HPDE6-E6E7 (cell line): ENCODE measurements around the gene GFRA1.

Experiments used
- DNase-seq: peaks from one replicate; pipeline ENCODE4 v3.0.0; 2011; ENCODE audit warnings: missing footprints; ENCODE audit errors: extremely low spot score

GFRA1 gene

DNA sequence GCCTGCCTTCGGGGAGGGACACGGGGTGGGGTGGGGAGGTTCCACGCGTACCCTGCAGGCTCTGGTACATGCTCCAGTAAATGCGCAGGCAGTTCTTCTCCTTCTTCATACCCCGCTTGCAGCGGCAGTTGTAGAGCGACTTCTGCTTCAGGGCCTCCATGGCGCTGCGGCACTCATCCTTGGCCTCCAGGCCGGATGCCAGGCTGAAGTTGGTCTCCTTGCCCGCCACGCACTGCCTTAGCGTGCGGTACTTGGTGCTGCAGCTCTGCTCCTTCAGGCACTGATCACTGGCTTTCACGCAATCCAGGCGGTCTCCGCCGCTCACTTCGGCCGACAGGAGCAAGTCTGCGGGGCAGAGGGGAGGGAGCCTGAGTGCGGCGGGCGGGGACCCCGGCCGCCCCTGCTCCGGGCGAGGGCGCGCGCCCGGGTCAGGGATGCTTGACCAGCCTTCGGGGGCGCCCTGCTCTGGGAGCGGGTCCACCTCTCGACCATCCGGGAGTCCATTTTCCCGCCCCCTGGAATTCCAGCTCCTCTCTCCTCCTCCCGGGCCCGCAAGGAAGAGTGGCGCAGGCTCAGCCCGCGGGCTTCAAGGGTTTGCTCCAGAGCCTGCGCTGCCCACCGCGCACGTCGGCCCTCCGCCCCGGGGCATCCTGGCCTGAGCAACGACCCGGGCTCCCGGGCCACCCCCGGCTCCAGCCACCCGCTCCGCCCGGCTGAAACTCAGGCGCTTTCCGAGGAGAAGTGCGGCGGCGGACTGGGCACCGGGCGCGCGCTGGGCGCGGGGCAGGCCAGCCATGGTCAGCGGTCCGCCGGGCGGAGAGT, 2.0 kb downstream of the GFRA1 start:
- no peak for DNase-seq

DNA sequence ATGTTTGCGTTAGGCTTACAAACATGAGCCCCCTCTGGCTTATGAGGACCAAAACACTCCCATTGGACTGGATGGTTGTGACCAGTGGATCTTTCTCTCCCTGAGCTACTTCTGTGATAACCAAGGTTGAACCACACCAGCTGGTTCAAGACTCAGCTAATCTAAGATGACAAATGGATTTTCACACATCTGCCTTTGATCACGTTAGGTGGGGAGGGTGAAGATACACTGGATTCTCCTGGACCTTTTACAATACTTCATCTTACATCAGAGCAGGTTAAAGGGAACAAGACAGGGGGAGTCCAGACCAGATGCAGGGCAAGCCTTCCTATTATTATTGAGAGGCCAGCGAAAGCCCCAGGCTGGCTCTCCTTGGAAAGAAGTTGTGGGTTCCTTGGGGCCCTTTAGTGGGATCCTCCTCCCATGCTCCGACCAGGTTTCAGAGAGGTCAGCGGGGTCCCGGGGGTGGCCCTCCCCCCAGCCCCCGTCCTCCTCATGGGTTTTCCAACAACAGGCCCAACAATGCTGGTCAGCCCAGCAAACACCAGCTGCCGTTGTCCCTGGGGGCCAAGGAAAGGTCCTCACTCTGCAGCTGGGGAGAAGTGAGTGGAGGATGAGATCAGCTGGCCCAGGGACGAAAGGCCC, 2.8 kb downstream of the GFRA1 start:
- DNase-seq, result no peak

DNA sequence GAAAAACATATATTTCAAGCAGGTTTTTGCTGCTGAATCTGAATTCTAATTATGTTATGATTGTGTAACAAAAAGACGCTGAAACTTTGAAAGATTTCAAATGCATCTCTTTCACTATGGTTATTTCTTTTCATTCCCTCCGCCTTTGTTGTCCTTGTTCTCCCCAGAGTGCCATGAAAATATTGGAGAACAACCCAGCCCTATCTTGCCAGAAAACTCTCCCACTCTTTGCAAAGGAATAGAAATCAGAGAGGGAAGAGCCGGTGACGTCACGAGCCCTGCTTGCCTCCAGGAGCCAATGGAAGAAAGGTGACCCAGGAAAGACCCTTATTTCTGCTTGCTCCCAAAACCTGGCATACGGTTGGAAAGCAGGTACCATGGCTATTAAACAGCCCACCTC, 3.4 kb downstream of the GFRA1 start:
- no peak for DNase-seq

DNA sequence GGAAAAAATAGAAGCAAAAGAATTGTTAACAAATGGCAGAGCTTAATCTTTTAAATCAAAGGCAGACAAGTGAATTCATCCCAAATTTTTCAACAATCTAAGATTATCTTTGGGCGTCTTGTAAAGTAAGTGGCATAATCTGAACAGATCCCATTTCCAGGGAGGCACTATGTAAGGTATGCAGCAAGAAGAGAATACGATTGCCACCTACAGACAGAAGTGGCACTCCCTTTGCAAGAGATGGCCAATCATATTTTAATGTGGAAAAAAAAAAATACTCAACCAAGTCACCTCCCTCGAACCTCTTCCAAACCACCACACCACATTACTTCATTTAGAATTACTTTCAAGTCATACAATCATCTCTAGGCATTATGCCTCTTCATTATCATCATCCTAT, 4.0 kb downstream of the GFRA1 start:
- no peak for DNase-seq

DNA sequence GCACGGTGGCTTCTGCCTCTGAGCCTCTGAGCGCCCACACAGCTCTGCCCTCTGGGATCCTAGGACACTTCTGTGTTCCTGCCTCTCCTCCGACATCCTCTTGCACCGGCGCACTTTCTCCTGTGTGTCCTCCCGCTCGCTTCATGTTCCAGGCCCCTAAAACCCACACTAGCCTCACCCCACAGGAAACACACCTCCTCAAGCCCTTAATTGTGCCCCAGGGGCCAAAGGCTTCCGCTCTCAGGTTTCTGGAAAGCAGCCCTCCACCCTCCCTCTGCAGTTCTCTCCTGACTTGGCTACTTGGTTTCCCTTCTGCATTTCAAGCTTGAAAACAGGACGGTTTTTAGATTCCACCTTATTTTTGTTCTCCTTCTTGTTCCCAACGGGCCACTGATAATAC, 7.3 kb downstream of the GFRA1 start:
- DNase-seq, result no peak

DNA sequence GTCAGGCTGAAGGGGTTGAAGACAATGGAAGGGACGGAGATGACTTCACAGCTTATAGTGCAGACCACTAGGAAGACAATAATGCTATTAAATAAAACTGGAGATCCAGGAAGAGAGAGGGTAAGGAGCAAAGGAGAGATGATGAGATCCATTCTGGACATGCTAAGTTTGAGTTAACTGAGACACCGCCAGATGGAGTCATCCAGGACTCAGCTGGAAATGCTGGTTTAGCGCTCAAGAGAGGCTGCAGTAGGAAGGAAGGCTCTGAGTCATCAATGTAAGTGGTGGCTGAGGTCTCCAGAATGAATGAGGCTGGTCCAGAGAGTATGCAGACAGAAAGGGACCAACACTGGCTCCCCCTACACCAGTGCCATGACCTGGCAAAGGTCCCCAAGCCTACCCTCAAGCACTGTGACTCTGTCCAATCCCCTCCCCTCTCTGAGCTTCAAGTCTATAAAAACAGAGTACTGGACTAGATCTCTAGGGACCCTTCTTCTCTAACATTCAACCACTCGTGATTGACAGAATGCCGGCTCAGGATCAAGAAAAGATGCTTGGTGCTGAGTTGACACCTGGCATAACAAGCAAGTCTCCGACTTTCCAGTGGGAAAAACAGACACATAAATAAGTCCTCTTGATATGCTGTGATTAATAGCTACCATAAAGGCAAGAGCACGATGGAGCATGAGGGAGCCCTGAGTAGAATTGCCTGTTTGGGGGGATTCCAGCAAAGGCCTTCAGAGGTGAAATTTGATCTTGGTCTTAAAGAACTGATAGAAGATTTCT, 8.9 kb downstream of the GFRA1 start:
- no peak for DNase-seq

DNA sequence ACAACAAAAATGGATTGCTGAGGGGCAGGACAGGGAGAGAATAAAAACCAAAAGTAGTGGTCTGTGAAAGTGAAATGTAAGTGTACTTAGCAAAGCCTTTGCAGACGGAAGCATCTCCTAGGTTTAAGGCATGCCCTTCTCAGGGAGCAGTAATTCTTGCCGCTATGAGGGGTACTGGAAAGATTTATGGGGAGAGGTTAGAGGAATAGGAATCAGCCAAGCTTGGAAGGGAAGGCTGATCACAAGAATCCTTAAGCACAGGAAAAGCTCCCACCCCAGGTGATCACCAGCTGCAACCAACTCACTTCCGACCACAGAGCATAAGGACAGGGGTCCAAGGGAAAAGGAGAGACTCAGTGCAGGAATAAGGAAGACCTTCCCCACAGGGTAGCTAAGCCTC, 10.3 kb downstream of the GFRA1 start:
- no peak for DNase-seq

DNA sequence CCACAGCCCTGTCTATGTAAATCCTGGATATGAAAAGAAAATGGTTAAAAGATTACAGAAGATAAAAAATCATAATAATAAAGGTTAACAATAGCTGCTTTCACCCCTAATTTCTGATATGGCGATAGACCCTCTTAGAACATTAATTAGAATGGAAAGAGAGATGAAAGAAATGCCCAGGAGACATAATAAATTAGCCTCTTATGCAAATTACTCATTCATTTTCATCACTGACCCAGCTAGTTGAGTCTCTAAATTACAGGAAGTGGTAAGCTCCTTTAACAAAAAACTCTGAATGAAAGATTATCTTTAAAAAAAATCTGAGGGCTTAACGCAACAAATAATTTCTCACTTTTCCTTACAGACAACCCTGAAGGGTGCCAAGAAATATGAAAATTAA, 12.4 kb downstream of the GFRA1 start:
- no peak for DNase-seq

DNA sequence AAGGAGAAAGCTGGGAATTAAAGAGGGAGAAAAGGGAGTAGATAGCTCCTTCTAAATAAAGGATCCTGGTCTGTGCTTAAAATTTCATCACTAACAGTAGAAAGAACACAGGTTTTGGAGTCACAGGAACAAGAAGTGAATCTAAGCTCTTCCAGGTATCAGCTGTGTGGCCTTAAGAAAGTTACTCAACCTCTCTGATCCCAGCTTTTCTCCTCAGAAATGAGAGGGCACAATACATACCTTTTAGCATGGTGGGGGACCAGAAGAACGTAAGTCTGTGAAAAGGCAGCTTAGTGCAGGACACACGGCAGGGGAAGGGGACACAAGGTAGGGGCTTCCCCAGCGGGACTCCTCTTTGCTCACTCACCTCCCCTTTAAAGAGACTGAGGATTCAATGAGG, 13.4 kb downstream of the GFRA1 start:
- DNase-seq, result no peak

DNA sequence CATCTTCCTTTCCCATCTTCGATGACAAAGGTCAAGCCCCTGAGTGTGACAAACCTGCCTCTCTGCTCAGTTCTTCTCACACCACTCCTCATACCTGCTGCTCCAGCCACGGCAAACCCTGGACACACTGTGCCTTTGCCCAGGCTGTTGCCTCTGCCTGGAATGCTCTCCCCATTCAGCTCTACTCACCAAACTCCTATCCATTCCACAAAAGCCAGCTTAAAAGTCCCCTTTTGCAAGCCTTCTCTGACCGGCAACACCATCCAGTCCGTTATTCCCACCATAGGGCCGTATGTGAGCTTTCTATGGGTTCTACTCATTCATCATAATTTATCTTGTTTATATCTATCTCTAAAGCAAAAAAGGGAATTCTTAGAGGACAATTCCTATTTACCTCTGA, 15.2 kb downstream of the GFRA1 start:
- no peak for DNase-seq

DNA sequence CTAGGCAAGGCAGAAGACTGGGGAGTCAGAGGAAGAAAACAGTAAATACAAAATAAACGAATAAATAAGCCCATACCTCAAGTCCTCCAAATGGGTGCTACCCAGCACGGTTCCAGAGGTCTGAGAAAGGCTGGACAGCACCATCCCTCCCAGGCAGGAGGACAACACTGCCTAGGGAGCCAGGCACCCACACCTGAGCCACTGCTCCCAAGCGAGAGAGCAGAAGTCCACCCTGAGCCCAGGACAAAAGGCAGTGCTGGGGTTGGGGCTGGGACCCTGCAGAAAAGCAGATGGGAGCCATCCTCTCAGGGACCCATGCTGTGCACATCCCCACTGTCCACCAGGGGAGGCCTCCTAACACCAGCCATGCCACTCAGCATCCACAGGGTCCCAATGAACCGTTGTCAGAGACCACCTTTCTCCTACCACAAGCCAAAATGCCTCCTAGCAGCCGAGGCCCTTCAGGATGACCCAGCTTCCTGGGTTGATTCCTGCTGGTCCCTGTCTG, 16.2 kb downstream of the GFRA1 start:
- DNase-seq, result no peak

DNA sequence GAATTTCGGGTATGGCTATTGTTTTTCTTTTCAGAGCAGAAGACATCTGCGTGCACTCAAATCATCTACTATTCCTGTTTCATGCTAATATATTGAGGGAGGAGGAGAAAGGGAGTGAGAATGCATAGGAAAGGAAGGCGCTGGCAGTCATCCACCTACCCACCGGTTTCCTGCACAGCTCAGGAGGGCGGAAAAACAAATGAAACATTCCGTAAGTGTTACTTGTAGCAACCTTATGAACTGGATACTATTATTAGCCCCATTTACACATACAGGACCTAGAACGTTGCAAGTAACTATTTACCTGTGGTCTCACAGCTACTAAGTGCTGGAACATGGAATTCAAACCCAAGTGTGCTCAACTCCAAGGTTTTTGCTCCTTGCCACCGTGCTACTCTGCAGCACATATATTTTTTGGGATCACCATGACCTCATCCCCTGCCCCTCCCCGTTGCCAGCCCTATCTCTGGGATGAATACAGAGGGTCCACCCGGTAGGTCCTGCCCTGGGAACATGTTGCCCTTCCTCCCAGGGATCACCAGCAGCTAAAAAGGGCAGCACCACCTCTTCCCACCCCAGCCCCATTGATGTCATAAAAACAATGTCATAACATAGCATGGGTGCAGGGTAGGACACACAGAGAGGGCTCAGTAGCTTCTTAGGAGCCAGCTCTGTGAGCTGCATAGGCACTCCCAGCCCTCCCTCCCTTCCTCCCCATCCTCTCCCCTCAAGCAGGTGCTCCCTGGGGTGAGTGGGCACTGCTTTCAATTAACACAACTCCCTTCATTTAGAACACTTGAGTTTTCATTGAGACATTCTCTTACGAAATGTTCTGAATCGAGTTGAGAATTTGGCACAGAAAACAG, 16.9 kb downstream of the GFRA1 start:
- DNase-seq, result no peak

DNA sequence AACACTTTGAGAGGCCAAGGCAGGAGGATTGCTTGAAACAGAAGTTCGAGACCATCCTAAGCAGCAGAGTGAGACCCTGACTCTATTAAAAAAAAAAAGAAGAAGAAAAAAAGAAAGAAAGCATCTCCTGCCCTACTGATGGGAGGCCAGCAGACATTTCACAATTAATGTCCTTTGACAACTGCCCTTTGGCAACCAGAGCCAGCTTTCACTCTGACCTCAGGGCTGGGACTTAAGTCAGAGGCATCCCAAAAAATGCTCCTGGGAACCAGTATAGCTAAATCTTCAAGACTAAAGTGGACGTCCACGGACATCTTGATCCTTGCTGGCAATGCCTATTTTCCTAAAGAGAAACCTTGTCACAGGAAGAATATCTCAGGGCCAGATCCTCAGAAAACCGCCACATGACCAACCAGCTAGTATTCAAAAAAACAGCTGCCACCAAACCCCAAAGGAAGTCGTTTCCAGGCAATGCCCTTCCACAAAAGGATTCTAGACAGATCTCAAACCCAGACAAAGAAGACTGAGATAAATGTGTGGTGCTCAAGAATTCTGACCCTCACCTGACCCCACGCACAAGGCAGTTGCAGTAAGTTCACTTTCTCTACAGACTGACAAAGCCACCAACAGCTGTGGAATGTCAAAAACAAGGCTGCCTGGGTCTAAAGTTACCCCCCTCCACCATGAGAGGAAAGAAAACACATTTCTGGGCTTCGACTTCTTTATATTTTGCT, 18.4 kb downstream of the GFRA1 start:
- no peak for DNase-seq

DNA sequence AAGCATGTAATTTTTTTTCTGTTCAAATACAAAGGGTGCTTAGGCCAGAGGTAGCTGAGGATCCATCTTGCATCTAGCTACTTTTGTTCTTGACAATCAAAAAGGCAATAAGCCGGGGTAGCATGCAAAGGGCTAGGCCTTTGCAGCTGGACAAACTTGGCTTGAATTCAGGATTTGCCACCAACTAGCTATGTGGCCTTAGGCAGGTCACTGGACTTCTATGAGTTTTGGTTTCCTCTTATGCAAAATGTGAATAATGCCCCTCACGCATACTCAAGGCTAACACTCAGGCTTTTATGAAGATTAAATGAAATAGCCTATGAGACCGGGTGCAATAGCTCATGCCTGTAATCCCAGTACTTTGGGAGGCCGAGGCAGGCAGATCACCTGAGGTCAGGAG, 19.3 kb downstream of the GFRA1 start:
- no peak for DNase-seq

DNA sequence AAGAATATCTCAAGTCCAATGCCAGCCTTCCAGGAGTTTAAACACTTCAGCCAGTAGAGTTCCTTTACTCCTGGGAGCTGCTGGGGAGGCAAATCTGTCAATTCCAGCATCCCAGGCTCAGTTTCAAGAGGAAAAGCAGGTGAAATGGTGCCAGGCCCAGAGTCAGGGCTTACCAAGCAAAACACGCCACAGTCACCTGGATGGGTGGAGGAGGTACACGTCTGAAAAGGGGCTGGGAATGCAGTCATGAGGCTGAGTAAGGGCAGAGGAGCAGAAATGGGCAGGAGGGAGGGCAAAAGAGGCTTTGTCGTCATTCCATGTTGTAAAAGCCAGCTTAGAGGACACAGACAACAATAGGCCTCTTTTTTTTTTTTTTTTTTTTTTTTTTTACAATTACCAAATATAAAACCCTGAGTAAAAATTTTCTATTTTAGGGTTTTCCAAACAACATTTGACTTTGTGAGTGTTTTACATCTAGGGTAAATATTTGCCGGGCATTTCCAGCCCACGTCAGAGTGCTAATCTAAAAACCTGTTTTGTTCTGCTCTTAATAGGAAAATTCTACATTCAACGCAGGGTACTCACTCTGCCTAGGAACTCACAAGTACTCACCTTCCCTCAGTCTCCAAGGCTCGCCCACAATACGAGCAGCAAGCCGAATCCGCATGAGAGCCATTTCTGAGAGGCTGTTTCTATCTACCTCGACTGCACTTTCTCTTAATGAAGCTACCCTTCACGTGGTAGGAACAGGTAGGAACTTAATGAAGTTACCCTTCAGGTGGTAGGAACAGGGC, 21.2 kb downstream of the GFRA1 start:
- no peak for DNase-seq

DNA sequence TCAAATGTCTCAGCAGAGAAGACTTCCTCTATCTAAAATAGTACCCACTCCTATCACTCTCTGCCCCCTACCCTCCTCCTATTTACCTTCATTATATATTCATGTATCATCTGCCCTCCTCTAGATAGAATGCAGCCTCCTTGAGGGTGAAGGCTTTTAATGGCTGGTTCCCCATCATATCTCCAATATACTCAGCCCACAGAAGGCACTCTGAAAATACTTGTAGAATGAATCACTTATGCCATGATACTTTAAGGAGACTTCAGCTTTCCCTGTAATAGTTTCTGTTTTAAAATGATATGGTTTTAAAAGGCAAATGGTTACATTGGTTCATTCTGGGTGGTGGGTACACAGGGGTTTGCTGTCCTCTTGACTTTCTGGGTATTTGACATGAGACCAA, 25.3 kb downstream of the GFRA1 start:
- no peak for DNase-seq

DNA sequence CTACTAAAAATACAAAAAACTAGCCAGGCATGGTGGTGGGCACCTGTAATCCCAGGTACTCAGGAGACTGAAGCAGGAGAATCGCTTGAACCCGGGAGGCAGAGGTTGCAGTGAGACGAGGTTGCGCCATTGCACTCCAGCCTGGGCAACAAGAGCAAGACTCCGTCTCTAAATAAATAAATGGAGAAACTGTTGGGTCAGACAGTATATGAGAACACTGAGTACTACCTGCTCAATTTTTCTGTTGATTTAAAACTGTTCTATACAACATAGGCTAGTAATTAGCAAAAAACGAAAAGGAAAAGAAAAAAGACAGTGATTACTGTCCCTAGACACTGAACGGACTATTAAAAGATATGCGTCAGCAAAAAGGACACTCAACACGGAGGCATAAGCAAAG, 26.7 kb downstream of the GFRA1 start:
- no peak for DNase-seq

DNA sequence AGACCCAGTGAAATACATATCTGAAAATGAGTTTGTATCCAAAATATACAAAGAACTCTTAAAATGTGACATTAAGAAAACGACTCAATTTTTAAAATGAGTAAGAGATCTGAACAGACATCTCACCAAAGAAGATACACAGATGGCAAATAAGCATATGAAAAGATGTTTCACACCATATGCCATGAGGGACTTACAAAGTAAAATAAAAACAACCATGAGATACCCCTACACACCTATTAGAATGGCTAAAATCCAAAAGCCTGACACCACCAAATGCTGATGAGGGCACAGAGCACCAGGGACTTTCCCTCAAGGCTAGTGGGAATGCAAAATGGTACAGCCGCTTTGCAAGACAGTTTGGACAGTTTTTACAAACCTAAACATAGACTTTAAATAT, 27.9 kb downstream of the GFRA1 start:
- no peak for DNase-seq

DNA sequence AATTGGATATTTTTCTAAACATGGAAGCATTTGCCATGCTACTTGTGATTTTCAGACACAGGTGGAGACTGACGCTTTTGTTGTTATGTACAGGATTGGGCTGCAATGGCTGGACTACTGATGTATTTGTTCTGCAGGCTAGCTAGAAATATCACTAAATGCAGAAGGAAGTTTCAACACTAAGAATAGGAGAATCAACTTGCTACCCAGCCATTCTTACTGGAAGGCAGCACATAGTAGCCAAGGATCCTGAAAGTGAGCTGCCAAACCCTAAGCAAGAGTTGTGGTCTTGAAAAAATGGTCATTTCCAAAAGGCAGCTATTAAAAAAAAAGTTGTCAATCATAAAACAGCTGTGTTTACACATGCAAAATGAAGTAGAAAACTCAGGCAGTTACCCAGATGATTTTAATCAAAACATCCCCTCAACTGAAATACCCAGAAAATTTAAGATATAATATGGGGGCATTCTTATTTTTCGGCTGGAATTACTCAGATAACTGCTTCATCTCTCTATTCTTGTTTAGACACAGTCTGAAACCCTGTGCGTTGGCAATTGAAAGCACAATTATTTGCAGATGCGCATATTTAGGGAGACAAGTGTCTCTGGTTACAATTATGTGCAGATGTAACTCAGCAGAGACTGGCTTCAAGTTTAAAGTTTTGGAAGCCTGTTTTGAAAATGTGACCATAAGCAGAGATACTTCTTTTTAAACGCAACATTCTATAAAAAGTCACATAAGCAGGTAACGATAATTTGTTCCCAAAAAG, 31.2 kb downstream of the GFRA1 start:
- no peak for DNase-seq
